SK-N-SH (cell line): ENCODE data around the gene SPAG4.

ENCODE experiments used
- CHD2 ChIP-seq: fragments of 150-350 bp; IDR thresholded peaks from 2 replicates; pipeline ENCODE4 v1.6.1; 2018; ENCODE audit warnings: low read length; ENCODE audit not compliant: partially characterized antibody
- CTCF ChIP-seq: fragments of 200-600 bp; sonication (generic); IDR thresholded peaks from 2 replicates; pipeline ENCODE4 v1.6.1; 2017; ENCODE audit warnings: antibody characterized with exemption, mild to moderate bottlenecking, moderate library complexity
- EP300 ChIP-seq, 2 experiments: IDR thresholded peaks; 2 replicates each; pipeline versions ENCODE4 v1.4.0 to v1.6.1; 2012; ENCODE audit warnings: borderline replicate concordance in 1 of 2, low read depth in 1 of 2, low read length in 1 of 2
- FOXJ3 ChIP-seq: sonication (generic); formaldehyde crosslinking; IDR thresholded peaks from 2 replicates; pipeline ENCODE4 v1.5.1; 2020; ENCODE audit warnings: mild to moderate bottlenecking, missing genetic modification reagents
- POLR2AphosphoS5 ChIP-seq: IDR thresholded peaks from 2 replicates; pipeline ENCODE4 v1.6.1; 2012; ENCODE audit warnings: low read depth, low read length
- RAD21 ChIP-seq: IDR thresholded peaks from 2 replicates; pipeline ENCODE4 v1.6.1; 2012; ENCODE audit warnings: mild to moderate bottlenecking, low read length
- ZBTB33 ChIP-seq: IDR thresholded peaks from 2 replicates; pipeline ENCODE4 v1.4.0; 2012; ENCODE audit warnings: low read depth, borderline replicate concordance
- TF ChIP-seq, protein P1 (sequence below): IDR thresholded peaks from 2 replicates; pipeline ENCODE4 v1.6.1; 2012; ENCODE audit warnings: mild to moderate bottlenecking, low read depth, low read length, moderate library complexity
- TF ChIP-seq, protein P2 (sequence below): IDR thresholded peaks from 2 replicates; pipeline ENCODE4 v1.4.0; 2012; ENCODE audit warnings: low read depth, borderline replicate concordance

- TF ChIP-seq CTCF (no peak), ZBTB33 (no peak), EP300 (IDR thresholded peaks at IDR 0.05; ENCODE audit: borderline replicate concordance in 1 of 2, low read depth in 1 of 2, low read length in 1 of 2) (no peak), CHD2 (no peak), POLR2AphosphoS5 (no peak), FOXJ3 (no peak), RAD21 (no peak)
- TF ChIP-seq, protein P1, sequence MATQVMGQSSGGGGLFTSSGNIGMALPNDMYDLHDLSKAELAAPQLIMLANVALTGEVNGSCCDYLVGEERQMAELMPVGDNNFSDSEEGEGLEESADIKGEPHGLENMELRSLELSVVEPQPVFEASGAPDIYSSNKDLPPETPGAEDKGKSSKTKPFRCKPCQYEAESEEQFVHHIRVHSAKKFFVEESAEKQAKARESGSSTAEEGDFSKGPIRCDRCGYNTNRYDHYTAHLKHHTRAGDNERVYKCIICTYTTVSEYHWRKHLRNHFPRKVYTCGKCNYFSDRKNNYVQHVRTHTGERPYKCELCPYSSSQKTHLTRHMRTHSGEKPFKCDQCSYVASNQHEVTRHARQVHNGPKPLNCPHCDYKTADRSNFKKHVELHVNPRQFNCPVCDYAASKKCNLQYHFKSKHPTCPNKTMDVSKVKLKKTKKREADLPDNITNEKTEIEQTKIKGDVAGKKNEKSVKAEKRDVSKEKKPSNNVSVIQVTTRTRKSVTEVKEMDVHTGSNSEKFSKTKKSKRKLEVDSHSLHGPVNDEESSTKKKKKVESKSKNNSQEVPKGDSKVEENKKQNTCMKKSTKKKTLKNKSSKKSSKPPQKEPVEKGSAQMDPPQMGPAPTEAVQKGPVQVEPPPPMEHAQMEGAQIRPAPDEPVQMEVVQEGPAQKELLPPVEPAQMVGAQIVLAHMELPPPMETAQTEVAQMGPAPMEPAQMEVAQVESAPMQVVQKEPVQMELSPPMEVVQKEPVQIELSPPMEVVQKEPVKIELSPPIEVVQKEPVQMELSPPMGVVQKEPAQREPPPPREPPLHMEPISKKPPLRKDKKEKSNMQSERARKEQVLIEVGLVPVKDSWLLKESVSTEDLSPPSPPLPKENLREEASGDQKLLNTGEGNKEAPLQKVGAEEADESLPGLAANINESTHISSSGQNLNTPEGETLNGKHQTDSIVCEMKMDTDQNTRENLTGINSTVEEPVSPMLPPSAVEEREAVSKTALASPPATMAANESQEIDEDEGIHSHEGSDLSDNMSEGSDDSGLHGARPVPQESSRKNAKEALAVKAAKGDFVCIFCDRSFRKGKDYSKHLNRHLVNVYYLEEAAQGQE = no peak
- TF ChIP-seq, protein P2, sequence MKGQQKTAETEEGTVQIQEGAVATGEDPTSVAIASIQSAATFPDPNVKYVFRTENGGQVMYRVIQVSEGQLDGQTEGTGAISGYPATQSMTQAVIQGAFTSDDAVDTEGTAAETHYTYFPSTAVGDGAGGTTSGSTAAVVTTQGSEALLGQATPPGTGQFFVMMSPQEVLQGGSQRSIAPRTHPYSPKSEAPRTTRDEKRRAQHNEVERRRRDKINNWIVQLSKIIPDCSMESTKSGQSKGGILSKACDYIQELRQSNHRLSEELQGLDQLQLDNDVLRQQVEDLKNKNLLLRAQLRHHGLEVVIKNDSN = no peak
These were observed 54.1 kb downstream of the SPAG4 start for GRCh38 chr20:35669681-35670080.
